UCSD-AML1 (cell line): ENCODE data around the gene SLC1A7.

Experiments used
- DNase-seq: peaks from one replicate; lab custom pipeline; 2025; ENCODE audit not compliant: unreplicated experiment; lab: John Stamatoyannopoulos, UW

The SLC1A7 gene

DNA sequence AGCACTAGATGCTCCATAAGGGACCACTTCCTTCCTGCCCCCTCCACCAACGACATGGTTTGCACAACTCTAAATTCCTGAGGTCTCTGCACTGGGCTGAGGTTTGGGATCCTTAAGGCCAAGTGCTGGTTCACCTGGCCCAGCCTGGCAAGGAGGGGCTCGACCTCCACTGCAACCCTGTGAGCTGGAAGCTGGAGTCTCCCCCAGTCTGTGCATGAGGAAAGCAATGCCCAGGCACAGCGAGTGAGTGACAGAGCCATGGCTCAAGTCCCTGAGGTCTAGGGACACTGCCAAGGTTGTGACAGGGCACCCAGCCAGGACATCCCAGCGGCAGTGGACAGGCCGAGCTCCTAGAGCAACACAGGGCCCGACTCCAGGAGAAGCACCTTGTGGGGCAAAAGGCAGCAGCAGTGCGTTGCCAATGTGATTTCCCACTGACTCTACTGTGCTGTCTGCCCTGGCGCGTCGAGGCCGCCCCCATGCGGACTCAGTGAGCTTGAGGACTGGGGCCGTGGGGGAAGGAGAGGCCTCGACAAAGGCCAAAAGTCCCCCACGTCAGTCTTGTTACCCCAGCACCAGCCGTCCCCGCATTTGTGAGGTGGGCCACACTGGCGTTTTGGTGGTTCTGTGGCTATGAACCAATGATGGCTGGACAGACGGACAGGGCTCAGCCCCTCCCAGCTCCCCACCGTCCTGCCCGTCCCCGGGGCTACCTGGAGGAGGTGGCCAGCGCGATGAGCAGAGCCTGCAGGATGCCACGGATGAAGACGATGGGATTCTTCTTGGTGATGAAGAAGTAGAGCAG, 50.4 kb downstream of the SLC1A7 start:
- no peak for DNase-seq

DNA sequence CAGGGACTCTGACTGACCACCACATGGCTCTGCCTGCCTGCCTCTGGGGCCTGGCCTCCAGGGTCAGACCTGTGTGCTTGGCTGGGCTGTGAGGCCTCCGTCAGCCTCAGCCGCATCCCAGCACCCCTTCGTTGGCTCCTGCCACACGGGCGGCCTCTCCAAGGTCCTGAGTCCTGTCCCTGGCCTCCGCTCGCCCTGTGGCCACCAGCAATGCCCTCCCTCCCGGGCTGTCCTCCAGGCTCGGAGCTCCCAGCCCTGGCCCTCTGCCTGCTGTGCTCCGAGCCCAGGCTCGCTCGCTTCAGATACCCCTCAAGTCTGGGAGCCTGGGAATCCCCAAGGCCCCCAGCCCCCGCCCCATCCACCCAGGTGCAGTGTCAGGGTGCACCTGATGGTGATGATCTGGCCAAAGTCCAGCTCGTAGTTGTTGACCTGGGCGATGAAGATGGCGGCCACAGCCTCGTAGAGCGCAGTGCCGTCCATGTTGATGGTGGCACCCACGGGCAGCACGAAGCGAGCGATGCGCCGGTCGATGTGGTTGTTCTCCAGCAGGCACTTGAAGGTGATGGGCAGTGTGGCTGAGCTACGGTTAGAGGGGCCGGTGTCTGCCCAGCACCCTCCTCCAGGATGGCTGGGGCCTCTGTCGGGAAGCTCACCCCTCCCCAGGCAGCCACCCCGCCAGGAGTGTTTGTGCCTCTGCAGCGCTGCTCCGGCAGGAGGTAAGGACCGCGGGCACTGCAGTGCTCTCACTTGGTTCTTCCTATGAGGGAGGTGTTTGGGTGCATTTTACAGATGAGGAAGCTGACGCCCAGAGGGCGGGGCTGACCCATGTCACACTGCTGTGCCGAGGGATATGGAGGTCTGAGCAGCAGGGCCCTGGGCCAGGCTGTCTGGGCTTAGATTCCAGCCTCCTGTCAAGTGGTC, 52.0 kb downstream of the SLC1A7 start:
- peak; percentile 34 for DNase-seq

DNA sequence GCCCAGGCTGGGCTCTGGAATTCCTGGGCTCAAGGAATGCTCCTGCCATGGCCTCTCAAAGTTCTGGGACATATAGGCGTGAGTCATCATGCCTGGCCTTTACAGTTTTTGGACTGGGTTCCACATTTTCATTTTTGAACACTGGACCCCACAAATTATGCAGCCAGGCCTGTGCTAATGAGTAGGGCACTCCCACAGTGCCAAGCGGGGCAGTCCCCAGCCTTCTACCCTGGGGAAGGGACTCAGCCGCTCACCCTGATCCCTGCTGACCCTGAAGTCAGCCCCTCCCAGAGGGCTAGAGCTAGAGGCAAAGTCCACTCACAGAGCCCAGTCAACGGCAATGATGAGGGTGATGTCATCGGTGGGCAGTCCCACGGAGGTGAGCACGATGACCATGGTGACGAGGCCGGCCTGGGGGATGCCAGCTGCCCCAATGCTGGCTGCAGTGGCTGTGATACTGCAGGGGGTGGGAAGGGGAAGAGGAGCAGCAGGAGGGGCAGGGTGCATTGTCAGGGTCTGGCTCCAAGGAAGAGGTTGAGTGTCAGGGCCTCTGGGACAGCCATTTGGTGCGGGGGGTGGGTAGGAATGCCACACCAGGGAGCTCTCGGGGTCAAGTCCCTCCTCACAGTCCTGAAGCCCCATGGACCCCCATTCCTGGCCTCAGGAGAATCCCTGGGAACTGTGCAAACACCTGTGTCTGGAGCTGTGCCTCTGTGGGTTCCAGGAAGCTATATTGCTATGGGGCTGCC, 52.8 kb downstream of the SLC1A7 start:
- no peak for DNase-seq

DNA sequence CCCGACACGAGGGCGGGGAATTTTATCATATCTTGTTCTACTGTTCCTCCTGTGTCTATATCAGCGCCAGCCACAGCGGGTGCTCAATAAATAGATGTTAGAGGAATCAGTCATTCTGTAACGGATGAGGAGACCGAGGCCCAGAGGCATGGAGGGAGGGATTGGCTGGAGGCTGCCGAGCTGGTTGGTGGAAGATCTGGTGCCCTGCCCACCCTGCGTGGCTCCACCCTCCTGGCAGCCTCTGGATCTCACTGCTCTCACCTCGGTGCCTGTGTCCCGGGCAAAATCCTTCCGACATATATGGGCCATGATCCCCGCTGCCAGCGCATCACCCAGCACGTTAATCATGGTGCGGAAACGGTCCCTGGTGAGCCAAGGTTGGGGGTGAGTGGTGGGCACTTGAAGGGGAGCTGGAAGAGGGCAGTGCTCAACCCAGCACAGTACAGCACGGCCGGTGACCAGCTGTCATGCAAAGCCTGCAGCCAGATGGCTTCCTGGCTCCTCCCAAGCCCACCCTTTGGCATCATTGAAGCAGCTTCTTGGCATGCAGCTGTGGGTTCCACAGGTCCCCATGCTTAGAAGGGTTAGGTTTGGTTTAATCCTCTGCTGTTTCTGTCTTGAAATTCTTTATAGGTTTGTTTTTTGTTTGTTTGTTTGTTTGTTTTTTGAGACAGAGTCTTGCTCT, 53.7 kb downstream of the SLC1A7 start:
- DNase-seq: no peak

DNA sequence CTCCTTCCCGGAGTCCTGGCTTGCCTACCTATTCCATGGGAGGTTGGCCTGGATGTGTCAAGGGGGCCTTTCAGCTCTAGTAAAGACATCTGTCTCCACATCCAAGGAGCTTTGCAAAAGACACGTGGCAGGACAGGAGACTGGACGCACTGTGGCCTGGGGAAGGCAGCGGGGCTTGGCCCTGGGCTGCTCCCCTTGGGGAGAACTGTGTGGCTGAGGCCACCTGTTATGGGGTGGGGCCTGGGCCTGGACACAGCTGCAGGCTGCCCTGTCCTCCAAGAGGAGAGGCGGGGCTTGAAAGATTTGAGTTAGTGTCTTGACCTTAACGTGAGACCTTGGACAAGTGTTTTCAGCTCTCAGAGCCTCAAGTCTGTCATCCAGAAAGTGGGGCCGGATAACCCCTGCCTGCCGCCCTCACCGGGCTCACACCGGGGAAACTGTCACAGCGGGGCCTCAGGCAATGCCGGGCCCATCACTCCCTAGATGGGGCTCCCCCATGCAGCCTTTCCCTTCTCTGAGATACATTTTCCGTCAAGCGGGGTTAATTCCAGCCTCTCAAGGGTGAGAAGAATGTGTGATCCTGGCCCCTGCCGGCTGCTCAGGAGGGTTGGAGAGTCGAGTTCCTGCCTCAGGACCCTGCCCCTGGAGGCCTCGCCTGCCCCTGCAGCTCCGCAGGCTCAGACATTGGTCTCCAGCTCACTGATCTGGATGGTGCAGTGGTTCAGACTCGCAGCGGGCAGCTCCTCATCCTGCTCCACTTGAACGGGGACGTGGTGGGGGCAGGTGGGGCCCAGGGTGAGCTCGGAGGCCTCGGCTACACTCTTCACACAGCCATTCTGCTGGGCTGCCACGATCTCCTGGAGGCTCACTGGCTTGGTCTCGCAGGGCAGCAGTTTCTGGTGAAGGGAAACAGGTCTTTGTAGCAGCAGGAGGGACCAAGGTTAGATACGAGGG, 54.8 kb downstream of the SLC1A7 start:
- no peak for DNase-seq

DNA sequence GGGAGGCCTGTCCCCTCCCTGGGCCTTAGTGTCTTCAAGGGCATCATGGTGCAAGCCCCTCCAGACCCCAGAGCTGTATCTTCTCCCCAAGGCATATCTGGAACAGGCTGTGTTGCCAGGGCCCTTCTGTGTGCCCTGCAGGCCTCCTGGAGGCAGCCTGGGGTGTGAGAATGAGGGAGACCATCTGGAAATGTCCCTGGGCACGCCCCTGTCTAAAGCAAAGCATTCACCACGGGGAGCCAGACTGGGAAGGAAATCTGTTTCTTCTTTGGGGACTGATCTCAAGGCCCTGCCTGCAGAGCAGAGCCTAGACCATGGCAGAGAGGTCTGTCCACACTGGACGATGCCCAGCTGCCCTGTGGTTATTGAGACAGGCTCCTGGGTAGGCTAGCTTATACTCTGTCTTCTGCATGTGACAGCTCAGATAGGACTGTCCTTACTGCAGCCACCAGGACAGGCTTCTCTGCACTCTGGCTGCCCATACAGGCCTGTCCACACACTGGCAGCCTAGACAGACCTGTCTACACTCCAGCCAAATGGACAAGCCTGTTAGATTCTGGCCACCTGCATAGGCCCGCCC, 55.9 kb downstream of the SLC1A7 start:
- DNase-seq: no peak

DNA sequence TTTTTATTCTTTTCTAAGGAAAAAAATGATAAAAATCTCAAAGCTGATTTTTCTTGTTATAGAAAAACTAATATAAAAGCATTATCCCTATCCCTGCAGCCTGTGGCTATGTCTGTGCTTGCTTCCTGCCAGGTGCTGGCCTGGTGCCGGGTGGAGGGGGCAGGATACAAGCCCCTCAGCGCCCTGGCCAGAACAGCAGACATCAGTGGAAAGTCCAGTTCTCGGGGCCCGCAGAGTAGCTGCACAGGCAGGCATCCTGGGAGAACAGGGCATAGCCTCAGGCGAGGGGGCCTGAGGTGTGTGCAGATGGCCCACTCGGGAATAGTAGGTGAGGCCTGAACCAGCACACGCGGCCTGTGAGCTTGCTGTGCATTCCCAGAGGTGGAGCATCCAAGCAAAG, 57.0 kb downstream of the SLC1A7 start:
- no peak for DNase-seq

DNA sequence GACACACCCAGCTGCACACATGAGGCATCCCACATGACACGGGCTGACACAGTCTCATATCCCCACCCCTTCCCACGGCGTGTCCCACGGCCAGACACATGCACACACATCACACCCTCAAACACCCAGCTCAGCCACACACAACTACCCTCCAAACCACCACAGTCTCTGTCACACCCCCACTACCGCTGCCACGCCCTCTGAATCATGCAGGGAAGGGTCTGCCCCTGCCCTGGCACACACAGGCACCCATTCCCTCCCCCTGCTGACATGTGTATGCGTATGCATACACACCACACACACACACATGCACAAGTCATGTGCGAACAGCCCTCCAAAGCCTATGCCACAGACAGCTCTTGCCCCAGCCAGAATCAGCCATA, 57.9 kb downstream of the SLC1A7 start:
- no peak for DNase-seq

DNA sequence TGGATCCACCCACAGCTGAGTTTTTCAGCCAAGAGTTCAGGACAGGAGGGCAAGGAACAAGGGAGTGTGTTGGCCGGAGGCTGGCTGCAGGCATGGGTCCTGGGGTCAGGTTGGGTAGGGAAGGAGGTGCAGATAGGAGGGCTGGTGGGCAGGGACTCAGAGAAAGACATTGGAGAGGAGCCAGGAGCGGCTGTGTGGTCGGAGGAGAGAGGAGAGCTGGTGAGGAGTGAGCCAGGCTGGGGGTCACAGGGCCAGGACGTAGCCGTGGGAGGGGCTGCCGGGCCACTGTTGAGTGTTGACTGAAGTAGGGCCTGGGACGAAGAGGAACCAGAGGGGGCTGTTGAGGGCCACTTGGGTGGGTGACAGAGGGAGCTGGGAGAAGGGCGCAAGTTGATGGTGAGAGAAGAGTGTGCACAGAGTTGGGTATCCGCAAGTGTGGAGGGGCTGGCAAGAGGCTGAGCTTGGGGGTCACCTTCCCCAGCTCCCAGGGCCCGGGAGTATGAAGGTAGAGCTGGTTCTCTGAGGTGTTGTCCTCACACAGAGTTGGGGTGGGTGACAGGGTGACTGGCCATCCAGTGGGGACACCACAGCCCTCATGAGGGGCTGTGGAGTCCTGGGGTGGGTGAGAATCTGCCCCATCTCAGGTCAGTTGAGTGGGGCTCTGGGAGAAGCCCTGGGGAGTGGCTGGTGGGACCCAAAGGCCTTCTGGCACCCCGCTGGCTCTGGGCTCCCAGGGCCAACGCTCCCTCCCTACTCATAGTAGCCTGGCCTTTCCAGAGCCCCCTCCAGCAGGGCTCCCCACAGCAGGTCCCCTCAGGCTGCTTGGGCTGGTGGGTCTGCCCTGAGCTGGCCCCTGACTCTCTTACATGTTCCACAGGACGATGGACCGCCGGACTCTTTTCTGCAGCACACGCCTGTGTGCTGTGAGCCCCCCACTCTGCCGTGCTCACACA, 58.5 kb downstream of the SLC1A7 start:
- DNase-seq: no peak

DNA sequence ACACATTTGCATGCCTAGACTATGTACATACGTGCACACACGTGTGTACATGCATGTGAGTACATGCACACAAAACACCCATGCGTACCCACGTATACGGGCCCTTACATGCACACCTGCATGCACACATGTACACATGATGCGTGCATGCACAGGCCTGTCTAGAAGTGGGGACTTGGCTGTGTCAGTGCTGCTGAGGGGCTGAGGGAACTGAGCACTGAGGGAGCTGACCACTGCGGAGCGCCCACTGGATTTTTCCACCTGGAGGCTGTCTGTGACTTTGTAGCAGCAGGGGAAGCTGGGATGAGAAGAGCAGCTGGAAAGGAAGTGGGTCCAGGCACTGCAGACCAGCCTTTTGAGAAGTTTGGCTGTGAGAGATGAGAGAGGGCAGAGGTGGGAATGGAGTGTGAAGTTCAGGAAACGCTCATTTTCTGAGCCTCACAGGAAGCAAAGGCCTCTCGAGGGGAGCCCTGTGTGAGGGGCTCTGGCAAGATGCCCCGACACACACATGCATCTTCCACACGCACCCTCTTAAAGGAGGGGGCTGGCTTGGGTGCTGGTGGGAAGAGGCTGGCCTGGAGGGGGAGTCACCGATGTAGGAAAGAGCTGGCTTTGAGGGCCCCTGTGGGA, 59.5 kb downstream of the SLC1A7 start:
- no peak for DNase-seq

DNA sequence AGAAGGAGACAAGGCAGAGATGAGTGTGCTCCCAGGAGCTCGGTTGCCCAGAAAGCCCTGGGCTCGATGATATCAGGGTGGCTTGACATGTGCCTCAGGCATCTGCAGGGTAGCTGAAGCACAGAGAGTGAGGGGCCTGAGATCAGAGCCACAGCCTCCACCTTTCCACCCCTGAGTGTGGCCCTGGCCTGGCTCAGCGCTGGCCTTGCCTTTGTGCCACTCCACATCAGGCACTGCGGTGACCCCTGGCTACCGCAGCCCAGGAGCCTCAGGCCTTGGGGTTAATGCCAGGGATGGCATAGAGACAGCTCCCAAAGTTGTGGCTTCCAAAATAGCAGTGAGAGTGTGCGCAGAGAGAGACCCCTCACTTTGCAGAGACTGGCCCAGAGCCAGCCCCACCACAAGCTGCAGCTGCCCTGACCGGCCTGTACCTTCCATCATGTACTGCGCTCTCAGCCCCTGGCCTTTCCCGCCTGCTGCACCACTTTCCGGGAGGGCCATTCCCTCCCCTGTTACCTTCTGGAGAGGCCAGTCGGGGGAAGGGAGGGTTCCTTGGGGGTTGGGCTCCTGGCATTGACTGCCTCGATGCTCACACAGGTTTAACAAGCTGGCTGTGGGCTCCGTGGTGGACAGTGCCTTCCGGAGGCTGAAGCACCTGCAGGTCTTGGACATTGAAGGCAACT, 60.9 kb downstream of the SLC1A7 start:
- no peak for DNase-seq

DNA sequence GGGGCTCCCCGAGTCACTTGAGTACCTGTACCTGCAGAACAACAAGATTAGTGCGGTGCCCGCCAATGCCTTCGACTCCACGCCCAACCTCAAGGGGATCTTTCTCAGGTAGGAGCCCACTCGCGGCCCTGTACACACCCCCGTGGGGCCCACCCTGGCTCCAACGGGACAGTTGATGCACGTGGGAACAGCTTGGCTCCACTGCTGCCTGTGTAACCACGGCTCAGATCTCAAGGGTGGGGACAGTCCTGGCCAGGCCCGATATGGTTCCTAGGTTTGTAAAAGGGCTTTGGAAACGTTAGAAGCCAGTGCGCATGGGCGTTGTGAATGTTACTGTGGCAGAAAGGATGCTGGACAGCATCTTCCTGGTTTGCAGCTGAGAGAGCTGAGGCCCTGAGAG, 61.7 kb downstream of the SLC1A7 start:
- no peak for DNase-seq

DNA sequence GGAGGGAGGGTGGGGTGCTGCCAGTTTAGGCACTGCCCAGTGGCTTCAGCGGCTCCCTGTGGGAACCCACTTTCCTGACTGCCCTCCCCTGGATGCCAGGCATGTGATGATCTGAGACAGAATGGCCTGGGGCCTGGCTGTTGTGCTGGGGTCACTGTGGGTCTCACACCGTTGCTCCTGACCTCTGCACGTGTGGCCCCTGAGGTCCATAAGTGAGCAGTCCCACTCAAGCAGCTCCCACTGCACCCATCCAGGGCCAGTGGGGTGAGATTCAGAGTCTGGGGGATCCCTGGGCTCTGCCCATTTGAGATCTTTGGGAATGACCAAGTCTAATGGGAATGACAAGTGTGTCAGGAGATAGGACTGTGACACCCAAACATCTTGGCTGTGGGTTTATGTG, 62.4 kb downstream of the SLC1A7 start:
- DNase-seq: no peak

DNA sequence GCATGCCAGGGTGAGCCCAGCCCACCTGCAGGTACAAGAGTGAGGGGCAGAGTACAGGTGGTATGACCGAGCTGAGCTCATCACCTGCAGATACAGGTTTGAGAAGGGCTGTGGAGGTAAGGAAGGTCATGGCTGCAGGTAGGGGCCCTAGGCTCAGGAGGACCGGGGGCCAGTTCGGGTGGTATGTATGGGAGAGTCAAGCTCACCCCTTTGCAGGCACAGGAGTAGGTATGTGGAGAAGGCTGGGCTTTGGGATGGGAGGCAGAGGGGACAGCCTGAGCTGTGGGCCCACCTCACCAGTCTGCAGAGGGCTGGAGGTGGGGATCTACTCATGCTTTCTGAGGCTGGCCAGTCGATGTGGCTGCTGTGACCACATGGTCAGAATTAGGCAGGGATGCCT, 63.2 kb downstream of the SLC1A7 start:
- DNase-seq: no peak

DNA sequence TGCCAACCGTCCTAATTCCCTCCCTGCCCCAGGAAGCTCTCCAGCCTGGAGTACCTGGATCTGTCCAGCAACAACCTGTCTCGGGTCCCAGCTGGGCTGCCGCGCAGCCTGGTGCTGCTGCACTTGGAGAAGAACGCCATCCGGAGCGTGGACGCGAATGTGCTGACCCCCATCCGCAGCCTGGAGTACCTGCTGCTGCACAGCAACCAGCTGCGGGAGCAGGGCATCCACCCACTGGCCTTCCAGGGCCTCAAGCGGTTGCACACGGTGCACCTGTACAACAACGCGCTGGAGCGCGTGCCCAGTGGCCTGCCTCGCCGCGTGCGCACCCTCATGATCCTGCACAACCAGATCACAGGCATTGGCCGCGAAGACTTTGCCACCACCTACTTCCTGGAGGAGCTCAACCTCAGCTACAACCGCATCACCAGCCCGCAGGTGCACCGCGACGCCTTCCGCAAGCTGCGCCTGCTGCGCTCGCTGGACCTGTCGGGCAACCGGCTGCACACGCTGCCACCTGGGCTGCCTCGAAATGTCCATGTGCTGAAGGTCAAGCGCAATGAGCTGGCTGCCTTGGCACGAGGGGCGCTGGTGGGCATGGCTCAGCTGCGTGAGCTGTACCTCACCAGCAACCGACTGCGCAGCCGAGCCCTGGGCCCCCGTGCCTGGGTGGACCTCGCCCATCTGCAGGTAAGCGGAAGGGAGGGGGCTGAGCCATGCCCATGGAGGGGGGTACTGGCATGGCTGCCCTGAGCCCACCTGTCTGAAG, 63.9 kb downstream of the SLC1A7 start:
- no peak for DNase-seq

DNA sequence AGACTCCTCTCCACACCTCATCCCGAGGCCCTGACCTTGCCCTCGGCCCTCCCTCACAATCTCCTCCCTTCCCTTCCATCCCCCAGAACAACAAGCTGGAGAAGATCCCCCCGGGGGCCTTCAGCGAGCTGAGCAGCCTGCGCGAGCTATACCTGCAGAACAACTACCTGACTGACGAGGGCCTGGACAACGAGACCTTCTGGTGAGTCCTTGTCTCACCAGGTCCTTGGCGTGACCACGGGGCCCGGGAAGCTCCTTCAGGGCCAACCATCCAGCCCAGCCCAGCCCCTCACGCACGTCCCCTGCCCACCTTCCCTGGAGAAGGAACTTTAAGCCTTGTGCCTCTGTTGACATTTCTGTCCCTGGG, 64.9 kb downstream of the SLC1A7 start:
- DNase-seq: no peak
